SJSA1 (cell line): Measurements from ENCODE around the gene QRFP. TPM values are rescaled to one million over a fixed set of nuclear protein-coding genes. Genes with fewer than 3 reads are reported as not detected.
"Not testable (repeated sequence)": the region's sequence is repeated elsewhere in the genome, so short reads cannot be mapped to it uniquely, and the experiment has no call there.

Source experiments
- DNase-seq, 2 experiments: peaks; one replicate each; pipeline ENCODE4 v3.0.0-alpha.2; 2015 to 2020; ENCODE audit warnings: low spot score in 2 of 2, low read depth in 1 of 2
- H3K27ac ChIP-seq: fragments of 250-450 bp; sonication (Bioruptor Pico); 2 replicates; pipeline ENCODE4 v1.5.1; 2020; ENCODE audit warnings: mild to moderate bottlenecking, moderate library complexity
- H3K27me3 ChIP-seq: fragments of 250-450 bp; sonication (Bioruptor Pico); replicated peaks from 2 replicates; pipeline ENCODE4 v1.5.1; 2020; ENCODE audit warnings: mild to moderate bottlenecking, moderate library complexity
- H3K36me3 ChIP-seq: fragments of 250-450 bp; sonication (Bioruptor Pico); 2 replicates; pipeline ENCODE4 v1.5.1; 2020; ENCODE audit warnings: mild to moderate bottlenecking
- H3K4me1 ChIP-seq: fragments of 250-450 bp; sonication (Bioruptor Pico); replicated peaks from 2 replicates; pipeline ENCODE4 v1.6.1; 2021; ENCODE audit warnings: mild to moderate bottlenecking
- H3K4me3 ChIP-seq: fragments of 250-450 bp; sonication (Bioruptor Pico); 2 replicates; pipeline ENCODE4 v1.5.1; 2020; ENCODE audit warnings: mild to moderate bottlenecking
- H3K9me3 ChIP-seq: fragments of 250-450 bp; sonication (Bioruptor Pico); replicated peaks from 2 replicates; pipeline ENCODE4 v1.5.1; 2020; ENCODE audit warnings: mild to moderate bottlenecking
- total RNA-seq: library from RNA; depleted of rRNA; stranded (reverse); fragments of >200 nt; shearing (Covaris generic); gene quantifications from 2 replicates; pipeline ENCODE4 v1.2.3, GENCODE V29; 2014

Gene QRFP
- total RNA-seq, 1 experiment from 2014 or later: not detected

DNA sequence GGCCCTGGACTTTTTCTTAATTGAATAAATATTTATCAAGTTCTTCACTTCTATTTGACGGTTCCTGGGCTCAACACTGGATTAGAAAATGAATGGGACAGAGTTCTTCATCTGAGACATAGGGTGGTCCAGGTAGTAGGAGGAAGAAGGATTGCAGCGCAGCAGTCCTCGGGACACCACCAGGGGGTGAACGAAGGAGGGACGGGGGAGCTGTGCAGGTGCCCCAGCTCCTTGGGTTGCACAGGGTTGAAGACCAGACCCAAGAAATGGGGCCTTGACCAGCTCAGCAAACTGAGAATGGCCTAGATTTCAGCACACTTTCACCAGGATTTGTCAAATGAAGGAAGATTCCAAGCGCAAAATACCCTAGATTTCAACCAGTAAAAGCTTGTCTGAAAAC is 32.1 kb downstream of the QRFP start:
- DNase-seq: no peak
- H3K4me1 ChIP-seq: peaks cover 22% of the 10 kb centered on the region
- no peak overlapping the region for H3K4me3 ChIP-seq
- no peak overlapping the region for H3K27ac ChIP-seq
- no peaks in the 10 kb centered on the region for H3K9me3 ChIP-seq
- H3K27me3 ChIP-seq: no peaks in the 10 kb centered on the region
- peaks cover 62% of the 10 kb centered on the region for H3K36me3 ChIP-seq

DNA sequence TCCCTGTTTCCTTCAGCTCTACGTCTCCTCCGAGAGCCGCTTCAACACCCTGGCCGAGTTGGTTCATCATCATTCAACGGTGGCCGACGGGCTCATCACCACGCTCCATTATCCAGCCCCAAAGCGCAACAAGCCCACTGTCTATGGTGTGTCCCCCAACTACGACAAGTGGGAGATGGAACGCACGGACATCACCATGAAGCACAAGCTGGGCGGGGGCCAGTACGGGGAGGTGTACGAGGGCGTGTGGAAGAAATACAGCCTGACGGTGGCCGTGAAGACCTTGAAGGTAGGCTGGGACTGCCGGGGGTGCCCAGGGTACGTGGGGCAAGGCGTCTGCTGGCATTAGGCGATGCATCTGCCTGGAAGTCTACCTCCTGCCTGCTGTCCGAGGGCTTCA is 33.9 kb downstream of the QRFP start:
- no peaks in the 10 kb centered on the region for H3K27me3 ChIP-seq
- no peak overlapping the region for H3K4me3 ChIP-seq
- H3K9me3 ChIP-seq: no peaks in the 10 kb centered on the region
- no peak overlapping the region for H3K27ac ChIP-seq
- no peak for DNase-seq
- peaks cover 38% of the 10 kb centered on the region for H3K4me1 ChIP-seq
- peaks cover 64% of the 10 kb centered on the region for H3K36me3 ChIP-seq

DNA sequence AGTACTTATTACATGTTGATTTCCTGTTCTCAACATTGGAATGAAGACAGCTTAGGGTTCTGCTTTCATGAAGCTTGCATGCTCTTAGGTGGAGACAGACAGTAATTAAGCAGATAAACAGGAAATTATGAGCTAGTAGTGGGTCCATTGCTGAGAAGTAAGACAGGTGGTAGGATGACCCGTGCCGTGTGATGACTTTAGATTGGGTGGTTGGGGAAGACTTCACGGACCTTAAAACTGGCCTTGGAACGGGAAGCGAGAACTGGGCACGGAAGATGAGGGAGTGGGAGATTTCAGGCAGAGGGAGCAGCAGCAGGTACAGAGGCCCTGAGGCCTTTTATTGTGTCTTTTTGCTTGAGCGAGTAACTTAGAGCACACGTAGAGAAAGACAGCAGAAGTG is 34.4 kb downstream of the QRFP start:
- H3K9me3 ChIP-seq: no peaks in the 10 kb centered on the region
- no peaks in the 10 kb centered on the region for H3K27me3 ChIP-seq
- H3K27ac ChIP-seq: no peak overlapping the region
- DNase-seq: no peak
- peaks cover 44% of the 10 kb centered on the region for H3K4me1 ChIP-seq
- peaks cover 65% of the 10 kb centered on the region for H3K36me3 ChIP-seq
- no peak overlapping the region for H3K4me3 ChIP-seq

DNA sequence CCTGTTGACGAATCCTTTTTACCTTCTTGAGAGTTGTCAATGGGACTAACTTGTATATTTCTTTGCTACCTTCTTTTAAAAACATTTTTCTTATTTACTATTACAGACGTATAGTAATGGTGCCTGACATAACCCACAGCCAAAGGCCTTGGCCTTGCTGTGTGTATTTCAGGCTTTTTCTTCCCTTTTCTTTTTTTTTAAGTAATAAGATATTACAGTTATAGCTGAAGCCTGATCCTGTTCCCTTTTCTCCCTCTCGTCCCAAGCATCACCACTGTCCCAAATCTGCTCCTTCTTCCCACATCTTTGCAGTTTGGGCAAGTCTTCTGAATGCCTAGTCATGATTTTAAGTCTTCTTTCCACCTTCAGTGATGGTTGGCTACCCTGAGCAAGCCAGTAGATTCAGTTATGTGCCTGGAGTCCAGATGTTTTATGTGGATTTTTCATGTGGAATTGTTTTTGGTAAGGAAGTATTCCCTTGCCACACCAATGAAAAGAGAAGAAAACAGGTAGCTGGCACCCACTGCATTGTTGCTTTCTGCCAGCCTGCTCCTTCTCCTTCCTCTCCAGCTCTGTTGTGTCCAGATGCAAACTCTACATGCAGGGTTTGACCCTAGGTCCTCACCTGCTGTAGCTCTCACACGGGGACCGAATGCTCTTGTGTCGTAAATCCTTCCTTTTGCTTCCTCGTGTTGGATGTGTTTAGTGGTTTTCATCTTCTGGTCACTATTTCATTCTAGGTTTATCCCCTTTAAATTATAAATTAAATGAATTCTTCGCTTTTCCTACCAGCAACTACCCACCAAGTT is 35.0 kb downstream of the QRFP start:
- H3K27ac ChIP-seq: peak overlapping the region; percentile 78
- H3K4me1 ChIP-seq: peaks cover 50% of the 10 kb centered on the region
- DNase-seq: no peak
- H3K27me3 ChIP-seq: no peaks in the 10 kb centered on the region
- no peaks in the 10 kb centered on the region for H3K9me3 ChIP-seq
- no peak overlapping the region for H3K4me3 ChIP-seq
- H3K36me3 ChIP-seq: peaks cover 65% of the 10 kb centered on the region

DNA sequence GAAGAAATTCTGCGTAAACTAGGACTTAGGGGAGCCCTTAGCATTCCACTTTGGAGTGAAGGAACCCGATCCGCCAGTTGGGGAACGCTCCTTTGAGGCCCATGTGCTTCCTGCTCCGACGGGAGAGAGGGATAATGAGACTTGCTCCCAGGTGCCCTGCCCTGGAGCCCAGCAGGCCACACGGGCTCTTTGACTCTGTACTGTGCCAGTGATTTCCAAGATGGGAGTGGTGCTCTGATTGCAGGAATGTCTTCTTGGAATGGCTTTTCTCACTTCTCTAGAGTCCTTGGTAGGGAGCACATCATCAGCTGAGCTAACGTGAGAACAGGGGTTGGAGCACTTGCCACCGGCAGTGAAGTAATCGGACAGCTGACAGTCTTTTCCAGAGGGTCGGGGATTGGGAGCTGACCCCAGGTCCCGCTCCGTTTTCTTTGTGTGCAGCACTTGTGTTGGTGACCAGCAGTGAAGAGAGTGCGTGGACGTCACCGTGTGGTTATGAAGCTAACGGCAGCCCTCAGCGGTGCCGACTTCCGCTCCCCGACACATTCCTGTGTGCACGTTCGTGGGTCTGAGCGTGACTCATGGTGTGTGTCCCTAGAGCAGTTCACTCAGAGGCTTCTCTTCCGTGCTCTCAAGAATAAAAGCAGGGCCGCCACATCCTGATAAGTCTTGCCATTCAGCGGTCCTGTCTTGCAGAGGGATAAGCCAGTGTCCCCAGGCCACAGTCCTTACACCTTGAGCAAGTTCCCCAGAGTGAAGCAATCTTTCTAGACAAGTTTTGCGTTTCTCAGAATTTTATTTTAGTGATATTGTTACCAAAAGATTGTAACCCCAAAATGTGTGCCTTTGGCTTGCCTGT is 35.9 kb downstream of the QRFP start:
- no peaks in the 10 kb centered on the region for H3K9me3 ChIP-seq
- peaks cover 55% of the 10 kb centered on the region for H3K4me1 ChIP-seq
- peak overlapping the region; percentile 78 for H3K27ac ChIP-seq
- peaks cover 71% of the 10 kb centered on the region for H3K36me3 ChIP-seq
- DNase-seq: peak; percentile 89 to 96
- H3K27me3 ChIP-seq: no peaks in the 10 kb centered on the region
- H3K4me3 ChIP-seq: no peak overlapping the region

DNA sequence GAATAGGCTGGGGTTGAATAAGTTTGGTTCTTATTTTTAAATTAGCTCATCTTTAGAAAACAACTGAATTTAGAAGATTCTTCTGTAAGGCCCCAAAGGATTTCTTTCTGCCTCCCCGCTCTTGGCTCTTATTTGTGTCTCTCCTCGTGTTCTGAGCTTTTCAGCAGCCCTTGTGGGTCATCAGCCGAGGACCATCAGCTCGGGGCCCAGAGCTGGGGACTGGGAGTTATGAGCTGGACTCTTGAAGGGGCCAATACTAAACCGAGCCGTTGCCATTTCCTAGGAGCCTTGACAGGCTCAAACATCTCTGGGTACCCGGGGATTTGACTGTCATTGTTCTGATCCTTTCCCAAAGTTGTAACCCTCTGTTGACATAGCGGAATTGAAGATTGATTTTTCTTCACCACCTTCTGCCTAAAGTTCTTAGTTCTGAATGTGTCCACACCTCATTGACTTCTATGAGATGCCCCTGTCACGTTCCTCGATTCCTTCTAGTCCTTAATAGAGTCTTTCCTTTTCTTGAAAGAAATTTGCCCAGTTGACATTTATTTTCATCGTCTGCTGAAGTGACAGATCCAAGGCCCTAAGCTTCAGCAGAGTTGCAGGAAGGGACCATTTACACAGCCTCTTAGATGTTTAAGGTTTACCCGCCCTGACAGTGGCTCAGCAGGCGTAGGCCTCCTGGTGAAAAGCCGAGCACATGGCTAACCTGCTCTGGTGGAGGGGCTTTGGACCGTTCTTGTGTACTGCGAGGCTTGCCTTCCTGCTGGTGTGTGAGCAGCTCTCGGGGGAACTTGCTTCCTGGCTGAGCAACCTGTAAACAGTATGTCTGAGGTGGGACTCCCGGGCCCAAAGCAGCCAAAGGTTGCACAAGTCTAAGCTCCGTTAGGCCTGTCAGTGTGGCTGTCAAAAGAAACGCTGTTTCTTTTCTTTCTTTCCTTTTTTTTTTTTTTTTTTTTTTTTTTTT is 37.6 kb downstream of the QRFP start:
- Histone ChIP-seq H3K36me3 (peaks cover 76% of the 10 kb centered on the region), H3K27ac (peak overlapping the region; percentile 94), H3K4me1 (peaks cover 58% of the 10 kb centered on the region), H3K4me3 (no peak overlapping the region), H3K27me3 (no peaks in the 10 kb centered on the region), H3K9me3 (no peaks in the 10 kb centered on the region)
- DNase-seq: no peak

DNA sequence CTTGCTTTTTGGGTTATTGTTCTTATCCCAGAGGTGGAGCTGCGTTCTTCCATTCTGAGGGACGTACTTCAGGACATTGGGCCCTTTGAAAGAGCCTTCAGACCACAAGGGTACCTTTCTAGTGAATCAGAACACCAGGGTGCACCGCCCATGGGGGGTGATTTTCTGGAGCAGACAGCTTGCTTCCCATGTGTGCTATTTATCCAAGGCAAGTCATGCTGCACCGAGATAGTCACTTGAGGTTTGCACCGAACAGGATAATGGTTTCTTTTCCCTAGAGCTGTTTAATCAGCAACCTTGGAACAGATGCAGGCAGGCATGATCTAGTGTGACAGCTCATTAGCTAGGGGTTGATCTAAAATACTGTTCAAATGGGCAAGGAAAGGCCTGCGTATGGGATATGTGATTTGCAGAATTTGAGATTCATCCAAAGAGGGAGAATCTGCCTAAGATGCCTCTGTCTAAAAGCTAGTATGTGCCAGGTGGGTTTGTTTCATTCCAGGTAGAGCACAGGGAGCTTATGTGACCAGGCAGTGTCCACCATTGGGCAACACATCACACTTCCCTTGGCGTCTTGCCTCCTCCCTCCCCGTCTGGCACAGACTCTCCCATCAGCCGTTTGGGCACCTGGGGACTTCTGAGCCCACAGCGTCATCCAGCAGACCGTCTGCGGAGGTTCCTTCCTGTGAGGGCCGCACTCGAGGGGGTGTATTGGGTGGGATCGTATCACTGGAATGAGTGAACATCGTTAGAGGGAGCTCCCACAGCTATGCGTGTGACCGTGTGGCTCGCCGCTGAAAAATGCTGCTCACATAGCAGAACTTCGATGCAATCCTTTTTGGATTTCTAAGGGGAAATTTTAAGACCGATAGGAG is 38.5 kb downstream of the QRFP start:
- Histone ChIP-seq H3K27me3 (no peaks in the 10 kb centered on the region), H3K27ac (peak overlapping the region; percentile 94), H3K4me3 (no peak overlapping the region), H3K9me3 (no peaks in the 10 kb centered on the region), H3K36me3 (peaks cover 69% of the 10 kb centered on the region), H3K4me1 (peaks cover 58% of the 10 kb centered on the region)
- peak; percentile 81 to 89 for DNase-seq

DNA sequence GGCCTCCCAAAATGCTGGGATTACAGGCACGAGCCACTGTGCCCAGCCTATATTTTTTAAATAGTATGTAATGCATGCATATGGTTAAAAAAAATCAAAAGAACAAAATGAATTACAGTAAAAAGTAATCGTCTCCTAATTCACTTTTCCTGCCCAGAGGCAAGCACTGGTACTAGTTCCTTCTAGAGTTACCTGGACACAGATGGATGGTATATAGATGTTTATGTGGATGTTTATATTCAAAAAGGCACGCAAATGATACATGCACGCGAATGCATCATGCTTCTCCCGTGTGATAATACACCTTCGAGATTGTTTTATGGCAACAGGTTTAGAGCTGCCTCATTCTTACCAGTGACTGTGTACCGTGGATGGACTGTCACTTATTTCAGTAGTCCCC is 40.1 kb downstream of the QRFP start:
- no peaks in the 10 kb centered on the region for H3K27me3 ChIP-seq
- H3K36me3 ChIP-seq: peaks cover 59% of the 10 kb centered on the region
- DNase-seq: no peak
- H3K4me1 ChIP-seq: peaks cover 55% of the 10 kb centered on the region
- no peak overlapping the region for H3K27ac ChIP-seq
- H3K9me3 ChIP-seq: no peaks in the 10 kb centered on the region
- no peak overlapping the region for H3K4me3 ChIP-seq

DNA sequence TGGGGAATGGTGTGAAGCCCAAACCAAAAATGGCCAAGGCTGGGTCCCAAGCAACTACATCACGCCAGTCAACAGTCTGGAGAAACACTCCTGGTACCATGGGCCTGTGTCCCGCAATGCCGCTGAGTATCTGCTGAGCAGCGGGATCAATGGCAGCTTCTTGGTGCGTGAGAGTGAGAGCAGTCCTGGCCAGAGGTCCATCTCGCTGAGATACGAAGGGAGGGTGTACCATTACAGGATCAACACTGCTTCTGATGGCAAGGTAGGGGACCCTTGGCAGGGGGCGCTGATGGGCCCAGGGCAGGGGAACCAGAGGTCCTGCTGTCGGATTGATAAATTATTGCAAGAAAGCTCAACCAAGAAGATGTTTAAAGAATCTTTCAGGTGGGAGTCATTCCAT is 41.8 kb downstream of the QRFP start:
- no peak overlapping the region for H3K27ac ChIP-seq
- H3K36me3 ChIP-seq: peaks cover 52% of the 10 kb centered on the region

DNA sequence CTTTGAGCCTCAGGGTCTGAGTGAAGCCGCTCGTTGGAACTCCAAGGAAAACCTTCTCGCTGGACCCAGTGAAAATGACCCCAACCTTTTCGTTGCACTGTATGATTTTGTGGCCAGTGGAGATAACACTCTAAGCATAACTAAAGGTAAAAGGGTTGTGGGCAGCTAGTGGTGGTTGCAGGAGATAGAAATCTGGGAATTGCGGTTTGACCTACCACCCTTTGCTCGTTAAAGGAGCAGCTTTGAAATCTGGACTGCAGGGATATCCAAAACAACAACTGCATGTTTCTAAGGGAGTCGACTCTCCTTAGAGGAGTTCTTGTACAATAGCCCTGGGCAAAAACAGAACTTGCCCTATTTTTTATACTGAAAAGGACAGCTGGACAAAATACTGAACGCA is 42.5 kb downstream of the QRFP start:
- H3K4me3 ChIP-seq: no peak overlapping the region
- H3K9me3 ChIP-seq: no peaks in the 10 kb centered on the region
- DNase-seq: no peak
- peaks cover 47% of the 10 kb centered on the region for H3K36me3 ChIP-seq
- H3K27me3 ChIP-seq: no peaks in the 10 kb centered on the region
- H3K4me1 ChIP-seq: peaks cover 35% of the 10 kb centered on the region
- H3K27ac ChIP-seq: no peak overlapping the region

More for the DNA sequence above, 41.8 kb downstream of the QRFP start:
- Histone ChIP-seq H3K4me3 (no peak overlapping the region), H3K4me1 (peaks cover 39% of the 10 kb centered on the region), H3K9me3 (no peaks in the 10 kb centered on the region), H3K27me3 (no peaks in the 10 kb centered on the region)
- no peak for DNase-seq

DNA sequence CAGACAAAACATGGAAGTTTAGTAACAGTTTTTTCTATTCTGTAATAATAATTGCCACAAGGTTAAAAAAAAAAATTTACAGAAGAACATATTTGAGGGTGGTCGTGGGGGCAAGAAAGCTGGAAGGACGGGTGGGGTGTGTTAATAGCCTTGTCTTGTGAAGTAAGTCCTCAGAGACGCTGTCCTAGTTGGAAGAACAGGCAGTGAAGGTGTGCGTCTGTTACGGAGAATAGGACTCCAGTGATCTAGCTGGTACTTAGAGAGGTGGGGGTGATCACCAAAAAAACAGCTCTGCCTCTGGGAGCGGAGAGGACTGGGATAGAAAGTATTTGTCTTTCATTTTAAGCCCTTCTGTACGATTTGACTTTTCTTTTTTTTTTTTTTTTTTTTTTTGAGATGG is 43.8 kb downstream of the QRFP start:
- H3K9me3 ChIP-seq: no peaks in the 10 kb centered on the region
- H3K4me1 ChIP-seq: peaks cover 35% of the 10 kb centered on the region
- H3K4me3 ChIP-seq: no peak overlapping the region
- peaks cover 39% of the 10 kb centered on the region for H3K36me3 ChIP-seq
- DNase-seq: no peak
- no peaks in the 10 kb centered on the region for H3K27me3 ChIP-seq
- no peak overlapping the region for H3K27ac ChIP-seq

DNA sequence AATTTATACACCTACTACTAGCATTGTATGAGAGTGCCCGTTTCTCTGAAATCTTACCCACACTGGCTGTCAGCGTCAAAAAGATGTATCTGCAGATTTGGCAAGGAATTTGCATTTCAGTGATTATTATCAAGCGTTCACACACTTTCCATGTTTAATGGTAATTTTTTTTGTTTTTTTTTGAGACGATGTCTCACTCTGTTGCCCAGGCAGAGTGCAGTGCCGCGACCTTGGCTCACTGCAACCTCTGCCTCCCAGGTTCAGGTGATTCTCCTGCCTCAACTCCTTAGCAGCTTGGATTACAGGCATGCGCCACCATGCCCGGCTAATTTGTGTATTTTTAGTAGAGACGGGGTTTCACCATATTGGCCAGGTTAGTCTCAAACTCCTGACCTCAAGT is 47.3 kb downstream of the QRFP start:
- Histone ChIP-seq H3K27me3 (no peaks in the 10 kb centered on the region), H3K36me3 (peaks cover 6% of the 10 kb centered on the region), H3K4me1 (peaks cover 49% of the 10 kb centered on the region), H3K9me3 (no peaks in the 10 kb centered on the region), H3K27ac (no peak overlapping the region), H3K4me3 (no peak overlapping the region)
- no peak for DNase-seq

DNA sequence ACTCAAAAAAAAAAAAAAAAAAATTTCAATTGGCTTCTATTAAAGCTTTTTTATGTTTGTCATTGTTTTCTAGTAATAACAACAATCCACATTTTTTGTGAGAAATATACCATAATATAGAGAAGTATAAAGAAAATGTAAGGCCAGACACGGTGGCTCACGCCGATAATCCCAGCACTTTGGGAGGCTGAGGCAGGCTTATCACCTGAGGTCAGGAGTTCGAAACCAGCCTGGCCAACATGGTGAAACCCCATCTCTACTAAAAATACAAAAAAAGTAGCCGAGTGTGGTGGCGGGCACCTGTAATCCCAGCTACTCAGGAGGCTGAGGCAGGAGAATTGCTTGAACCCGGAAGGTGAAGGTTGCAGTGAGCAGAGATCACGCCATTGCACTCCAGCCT is 48.1 kb downstream of the QRFP start:
- H3K4me3 ChIP-seq, H3K36me3 ChIP-seq, H3K27me3 ChIP-seq, H3K9me3 ChIP-seq, DNase-seq, H3K27ac ChIP-seq: not testable (repeated sequence)
- peaks cover 51% of the 10 kb centered on the region for H3K4me1 ChIP-seq
